Adrenal gland (tissue), 12 donors: ENCODE data around the gene FASN. TPM values are rescaled to one million over a fixed set of nuclear protein-coding genes. Genes with fewer than 3 reads are reported as not detected.

Experiments
- DNase-seq, 7 donors: peaks; one replicate each; pipeline ENCODE4 v3.0.0-alpha.2; 2019 to 2020
- H3K27ac ChIP-seq, 5 donors: fragments of 200-600 bp; sonication (generic) in 4 of 5; 1 replicate in 3 of 5; 2 replicates in 2 of 5; pipeline versions ENCODE4 v1.5.1 to v1.8.0; 2016 to 2020; ENCODE audit warnings: mild to moderate bottlenecking in 1 of 5
- H3K27me3 ChIP-seq: fragments of 200-600 bp; 2 replicates; pipeline ENCODE4 v1.8.0; 2021
- H3K36me3 ChIP-seq, 2 donors: fragments of 200-600 bp; replicated peaks in 1 of 2; 1 replicate in 1 of 2; 2 replicates in 1 of 2; pipeline versions ENCODE4 v1.5.1 to v1.8.0; 2018 to 2022
- H3K4me1 ChIP-seq, 2 donors: fragments of 200-600 bp; replicated peaks in 1 of 2; 1 replicate in 1 of 2; 2 replicates in 1 of 2; pipeline versions ENCODE4 v1.5.1 to v1.8.0; 2018 to 2021
- H3K4me3 ChIP-seq, 4 donors: fragments of 200-600 bp; sonication (generic) in 3 of 4; one replicate each; pipeline ENCODE4 v1.5.1; 2016 to 2018
- H3K9me3 ChIP-seq, 3 donors: fragments of 200-600 bp; sonication (generic) in 1 of 3; replicated peaks in 1 of 3; 1 replicate in 2 of 3; 2 replicates in 1 of 3; pipeline versions ENCODE4 v1.5.1 to v1.8.0; 2016 to 2021
- POLR2A ChIP-seq, 2 donors: fragments of 450-650 bp; IDR thresholded peaks; one replicate each; pipeline ENCODE4 v1.6.1; 2017; ENCODE audit warnings: antibody characterized with exemption in 2 of 2, mild to moderate bottlenecking in 2 of 2, moderate library complexity in 1 of 2
- WGBS, 4 donors: extraction: QIAGEN DNeasy Blood & Tissue Kit in 2 of 4; methylation state at CpG; one replicate each; pipeline versions ENCODE4 v1.1.5 to v1.1.7; 2013 to 2017; 5-methylcytosine and 5-hydroxymethylcytosine counted together
- intact Hi-C, 2 donors: fragments of 100-400 bp; cut with DNase I; formaldehyde crosslinking; loops; one replicate each; pipeline versions ENCODE4 v1.14.1 to v1.15.0; 2022 to 2023
- polyA plus RNA-seq, 3 donors: library from polyadenylated mRNA; stranded (reverse); fragments of 200-250 nt in 2 of 3; fragments of 350-450 nt in 1 of 3; fragmentation: Illumina TruSeq in 1 of 3; extraction: RNeasy Lipid Tissue Mini Kit (QIAGEN cat#74804) in 1 of 3; gene quantifications; one replicate each; pipeline ENCODE4 v1.2.3, GENCODE V29; 2013 to 2014
- total RNA-seq, 9 donors: library from RNA; depleted of rRNA in 4 of 9; stranded (reverse); fragments of >200 nt in 4 of 9; fragments of 120-200 nt in 1 of 9; fragmentation: NEBNext Ultra II Directional in 1 of 9; extraction: Animal tissue kit (Norgen Biotek cat#: 25700) in 1 of 9; gene quantifications; one replicate each; pipeline versions ENCODE4 v1.1.0 to v1.2.4, GENCODE V29; 2013 to 2023
- TF ChIP-seq, protein P1 (sequence below), 6 experiments: fragments of 450-650 bp in 4 of 6; fragments of 200-600 bp in 2 of 6; sonication (generic) in 1 of 6; IDR thresholded peaks; 1 replicate in 5 of 6; 2 replicates in 1 of 6; pipeline versions ENCODE4 v1.5.1 to v1.8.0; 2016 to 2021; ENCODE audit warnings: antibody characterized with exemption in 6 of 6, mild to moderate bottlenecking in 2 of 6, moderate library complexity in 1 of 6
- donor health status: healthy with polysubstance abuse.
- donor health status: Bipolar disorder and iron deficiency.
- donor health status: DM: yes; HTN: yes; CAD: no.
- donor health status: DM: no; HTN: no; CAD: no.
- donor health status: DM: no; HTN: no; CAD: no.
- donor health status: DM: yes; HTN: yes; CAD: no.

FASN gene
- total and polyA plus RNA-seq, 12 donors, result 18.9 to 276 (median 79.7) TPM

DNA sequence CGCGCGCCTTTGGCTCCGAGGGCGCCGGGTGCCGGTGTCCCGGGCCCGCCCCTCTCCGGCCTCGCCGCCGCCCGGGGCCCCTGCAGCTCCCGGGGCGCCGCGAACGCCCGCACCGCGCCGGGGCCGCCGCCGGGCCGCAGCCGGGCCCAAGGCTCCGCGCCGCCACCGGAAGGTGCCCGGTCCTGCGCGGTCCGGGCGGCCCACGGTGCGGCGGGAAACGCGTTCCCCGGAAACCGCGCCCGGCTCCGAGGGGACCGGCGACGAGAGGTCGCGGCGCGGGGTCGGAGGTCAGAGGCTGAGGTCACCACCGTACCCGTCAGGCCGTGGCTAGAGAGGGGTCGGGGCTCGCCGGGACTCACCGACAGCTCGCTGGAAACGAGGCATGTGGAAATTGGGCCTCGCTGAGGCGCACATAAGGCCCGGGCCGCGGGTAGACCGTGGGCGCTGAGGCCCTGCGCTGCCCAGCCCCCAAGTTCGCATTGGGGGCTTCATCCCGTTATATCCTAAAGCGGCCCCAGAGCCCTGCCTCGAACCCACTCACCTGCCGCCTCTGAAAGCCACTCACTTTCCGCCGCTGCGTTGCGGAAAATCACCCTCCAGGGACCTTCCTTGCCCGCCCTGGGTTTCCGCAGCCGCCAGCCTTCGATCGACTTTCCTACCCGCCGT is 32.3 kb downstream of the FASN start, which contains the start of gene DUS1L:
TSS of gene DUS1L (minus strand) at position 167 of the 666 bp plus-strand sequence. CDS start 745 bp downstream, outside the sequence.
- Histone ChIP-seq H3K4me3 (peak within 1 kb of the TSS; percentile 34 to 65 (median 57)), H3K4me1 (peaks cover 12 to 17% of the 10 kb centered on the region in 2 donors), H3K9me3 (no peaks in the 10 kb centered on the region), H3K27ac (peak within 1 kb of the TSS in 4 of 5 donors; percentile 52 to 87 (median 80)), H3K27me3 (no peaks in the 10 kb centered on the region), H3K36me3 (peaks cover 0 to 17% of the 10 kb centered on the region in 2 donors)
- TF ChIP-seq POLR2A (IDR thresholded peaks at IDR 0.05), result peak; percentile 28 to 84
- TF ChIP-seq, protein P1, sequence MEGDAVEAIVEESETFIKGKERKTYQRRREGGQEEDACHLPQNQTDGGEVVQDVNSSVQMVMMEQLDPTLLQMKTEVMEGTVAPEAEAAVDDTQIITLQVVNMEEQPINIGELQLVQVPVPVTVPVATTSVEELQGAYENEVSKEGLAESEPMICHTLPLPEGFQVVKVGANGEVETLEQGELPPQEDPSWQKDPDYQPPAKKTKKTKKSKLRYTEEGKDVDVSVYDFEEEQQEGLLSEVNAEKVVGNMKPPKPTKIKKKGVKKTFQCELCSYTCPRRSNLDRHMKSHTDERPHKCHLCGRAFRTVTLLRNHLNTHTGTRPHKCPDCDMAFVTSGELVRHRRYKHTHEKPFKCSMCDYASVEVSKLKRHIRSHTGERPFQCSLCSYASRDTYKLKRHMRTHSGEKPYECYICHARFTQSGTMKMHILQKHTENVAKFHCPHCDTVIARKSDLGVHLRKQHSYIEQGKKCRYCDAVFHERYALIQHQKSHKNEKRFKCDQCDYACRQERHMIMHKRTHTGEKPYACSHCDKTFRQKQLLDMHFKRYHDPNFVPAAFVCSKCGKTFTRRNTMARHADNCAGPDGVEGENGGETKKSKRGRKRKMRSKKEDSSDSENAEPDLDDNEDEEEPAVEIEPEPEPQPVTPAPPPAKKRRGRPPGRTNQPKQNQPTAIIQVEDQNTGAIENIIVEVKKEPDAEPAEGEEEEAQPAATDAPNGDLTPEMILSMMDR (IDR thresholded peaks at IDR 0.05), result peak in 1 of 6 experiments; percentile 21
- peak; percentile 47 to 72 (median 58) for DNase-seq
- intact Hi-C loops, result no loop called here
- WGBS, 4 donors, result 12 to 74% (median 32%) methylated on average over 8 to 88 of the region's 88 CpGs

DNA sequence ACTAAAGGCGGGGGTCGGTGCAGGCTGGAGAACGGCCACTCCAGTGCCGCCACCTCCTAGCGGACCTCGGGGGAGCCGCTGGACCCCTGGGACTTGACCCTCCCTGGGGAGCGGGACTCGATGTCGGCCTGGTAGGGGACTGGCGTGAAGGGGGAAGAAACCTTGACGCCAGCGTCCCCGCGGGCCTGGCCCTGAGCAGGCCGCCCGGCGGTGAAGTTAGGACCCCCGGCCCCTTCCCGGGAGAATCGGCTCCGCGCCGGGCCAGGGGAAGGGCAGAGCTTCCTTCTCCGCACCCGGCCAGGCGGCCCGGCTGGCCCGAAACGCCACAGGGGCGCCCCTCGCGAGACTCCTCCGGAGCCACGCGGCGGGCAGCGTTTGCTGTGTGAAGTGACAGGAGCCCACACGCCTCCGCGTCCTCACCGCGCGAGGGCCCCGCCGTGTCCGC is 32.8 kb downstream of the FASN start:
- Histone ChIP-seq H3K4me1 (peaks cover 12 to 17% of the 10 kb centered on the region in 2 donors), H3K4me3 (peak overlapping the region; percentile 32 to 65 (median 57)), H3K9me3 (no peaks in the 10 kb centered on the region), H3K36me3 (peaks cover 0 to 23% of the 10 kb centered on the region in 2 donors), H3K27me3 (no peaks in the 10 kb centered on the region), H3K27ac (peak overlapping the region in 3 of 5 donors; percentile 52 to 87 (median 52))
- no peak for TF ChIP-seq POLR2A (IDR thresholded peaks at IDR 0.05)
- TF ChIP-seq, protein P1 (IDR thresholded peaks at IDR 0.05), result no peak
- intact Hi-C loops, result no loop called here
- WGBS, 4 donors, result 1 to 4% (median 2%) methylated on average over 11 to 47 of the region's 47 CpGs; no CpG with 5 or more reads in 1 of the 4 donors
- peak in 1 of 7 donors; percentile 44 for DNase-seq

DNA sequence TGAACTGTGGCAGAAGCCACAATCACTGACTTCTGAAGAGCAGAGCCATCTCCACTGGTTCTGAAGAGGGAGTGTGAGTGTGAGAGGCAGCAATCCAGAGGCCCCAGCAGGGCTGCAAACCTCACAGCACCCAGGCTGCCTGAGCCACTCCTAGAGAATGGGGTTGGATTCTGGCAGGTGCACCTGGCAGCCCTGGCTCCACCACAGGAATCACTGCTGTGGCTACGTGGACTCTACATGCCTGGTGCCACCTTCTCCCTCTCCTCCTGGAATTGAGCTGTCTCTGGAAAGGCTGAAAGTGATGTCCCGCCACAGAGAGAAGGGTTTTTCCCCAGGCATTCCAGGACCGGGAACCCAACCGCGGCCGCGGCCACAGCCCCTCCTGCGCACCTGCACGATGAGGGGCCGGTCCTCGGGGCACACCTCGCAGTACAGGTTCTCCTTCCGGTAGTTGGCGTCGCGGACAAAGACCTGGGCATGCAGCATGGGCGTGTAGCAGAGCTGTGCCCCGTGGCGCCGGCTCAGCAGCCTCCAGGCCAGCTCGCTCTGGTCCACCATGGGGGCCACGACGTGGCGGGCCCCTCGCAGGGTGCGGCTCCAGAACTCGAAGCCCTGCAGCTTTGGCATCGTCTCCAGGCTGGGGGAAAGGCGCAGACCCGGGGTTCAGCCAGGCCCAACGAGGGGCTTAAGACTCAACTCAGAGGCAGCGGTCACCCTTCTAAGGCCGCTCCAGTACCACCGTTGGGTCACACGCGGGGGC is 33.4 kb downstream of the FASN start:
- WGBS, 4 donors, result 35 to 50% (median 41%) methylated on average over 16 to 36 of the region's 36 CpGs
- no peak for DNase-seq
- peak overlapping the region in 1 of 5 donors; percentile 87 for H3K27ac ChIP-seq
- H3K36me3 ChIP-seq, result peaks cover 0 to 29% of the 10 kb centered on the region in 2 donors
- peak overlapping the region; percentile 3 to 58 (median 44) for H3K4me3 ChIP-seq
- H3K4me1 ChIP-seq, result peaks cover 12 to 17% of the 10 kb centered on the region in 2 donors
- no peaks in the 10 kb centered on the region for H3K27me3 ChIP-seq
- TF ChIP-seq POLR2A (IDR thresholded peaks at IDR 0.05), result no peak
- TF ChIP-seq, protein P1 (IDR thresholded peaks at IDR 0.05), result no peak
- intact Hi-C loops, result no loop called here
- H3K9me3 ChIP-seq, result no peaks in the 10 kb centered on the region
